B cell (primary cell): ENCODE results near the gene FARSB. TPM values are rescaled to one million over a fixed set of nuclear protein-coding genes. Genes with fewer than 3 reads are reported as not detected.

ENCODE experiments used
- ATAC-seq: fragments of 200-7000 bp; cut with Tn5 transposase; one replicate; pipeline ENCODE4 v1.10.0; 2021; ENCODE audit warnings: low read depth, mild to moderate bottlenecking, moderate number of reproducible peaks, moderate library complexity
- CTCF ChIA-PET: fragments of 350-600 bp; sonication (Branson Sonifier 250); formaldehyde crosslinking; loops from one replicate; lab custom pipeline; 2021; ENCODE audit warnings: antibody characterized with exemption, inconsistent platforms; lab: Charles Lee
- POLR2A ChIA-PET: fragments of 350-600 bp; sonication (Branson Sonifier 250); formaldehyde crosslinking; loops from one replicate; lab custom pipeline; 2021; ENCODE audit warnings: antibody characterized with exemption; lab: Charles Lee
- DNase-seq: peaks from one replicate; pipeline ENCODE4 v3.0.0; 2013
- H2AFZ ChIP-seq: 2 replicates; pipeline ENCODE4 v1.6.1; 2012; ENCODE audit warnings: mild to moderate bottlenecking, low read depth, low read length; ENCODE audit not compliant: insufficient read depth, poor library complexity, severe bottlenecking
- H3K27ac ChIP-seq, 2 donors: 1 replicate in 1 of 2; 2 replicates in 1 of 2; pipeline ENCODE4 v1.5.1; 2012 to 2013; ENCODE audit warnings: low read length in 2 of 2, mild to moderate bottlenecking in 2 of 2, moderate library complexity in 1 of 2
- H3K27me3 ChIP-seq, 4 experiments: fragments of 200-600 bp in 1 of 4; sonication (generic) in 1 of 4; replicated peaks in 1 of 4; 1 replicate in 2 of 4; 2 replicates in 2 of 4; pipeline versions ENCODE4 v1.6.1 to v1.7.0; 2013 to 2016; ENCODE audit warnings: low read length in 3 of 4, mild to moderate bottlenecking in 2 of 4, mixed read lengths in 1 of 4, moderate library complexity in 1 of 4; ENCODE audit not compliant: insufficient read depth in 4 of 4, control insufficient read depth in 3 of 4; ENCODE audit errors: control extremely low read depth in 1 of 4
- H3K36me3 ChIP-seq, 2 experiments: replicated peaks in 1 of 2; 1 replicate in 1 of 2; 2 replicates in 1 of 2; pipeline versions ENCODE4 v1.6.1 to v1.7.1; 2013; ENCODE audit warnings: low read length in 1 of 2; ENCODE audit not compliant: insufficient read depth in 2 of 2, control insufficient read depth in 1 of 2; ENCODE audit errors: control extremely low read depth in 1 of 2, extremely low read depth in 1 of 2
- H3K4me1 ChIP-seq, 2 donors: fragments of 200-600 bp in 1 of 2; sonication (generic) in 1 of 2; 1 replicate in 1 of 2; 2 replicates in 1 of 2; pipeline versions ENCODE4 v1.5.1 to v1.6.1; 2013 to 2017; ENCODE audit warnings: low read length in 2 of 2; ENCODE audit not compliant: control insufficient read depth in 2 of 2, insufficient read depth in 2 of 2
- H3K4me2 ChIP-seq: replicated peaks from 2 replicates; pipeline ENCODE3; 2012; ENCODE audit warnings: mild to moderate bottlenecking, low read depth, low read length; ENCODE audit not compliant: poor library complexity, severe bottlenecking
- H3K4me3 ChIP-seq, 5 experiments: fragments of 200-600 bp in 1 of 5; sonication (generic) in 1 of 5; 1 replicate in 3 of 5; 2 replicates in 2 of 5; pipeline versions ENCODE4 v1.5.1 to v1.7.0; 2011 to 2016; ENCODE audit warnings: low read length in 4 of 5, mild to moderate bottlenecking in 4 of 5, low read depth in 2 of 5, control low read depth in 1 of 5, moderate library complexity in 1 of 5; ENCODE audit not compliant: insufficient read depth in 1 of 5; ENCODE audit errors: control extremely low read depth in 1 of 5, extremely low read depth in 1 of 5
- H3K79me2 ChIP-seq: fragments of 200-600 bp; sonication (generic); one replicate; pipeline ENCODE4 v1.6.0; 2016; ENCODE audit warnings: low read length; ENCODE audit not compliant: control insufficient read depth, insufficient read depth
- H3K9ac ChIP-seq: fragments of 200-600 bp; sonication (generic); 2 replicates; pipeline ENCODE4 v1.6.1; 2017; ENCODE audit warnings: mild to moderate bottlenecking, low read length, moderate library complexity
- H3K9me3 ChIP-seq, 3 donors: one replicate each; pipeline versions ENCODE4 v1.6.1 to v1.7.1; 2013; ENCODE audit warnings: low read length in 2 of 3; ENCODE audit not compliant: control insufficient read depth in 2 of 3, insufficient read depth in 1 of 3; ENCODE audit errors: control extremely low read depth in 1 of 3
- H4K20me1 ChIP-seq: 2 replicates; pipeline ENCODE4 v1.6.0; 2012; ENCODE audit warnings: mild to moderate bottlenecking, low read length; ENCODE audit not compliant: insufficient read depth, control insufficient read depth, poor library complexity, severe bottlenecking
- H3K27ac Mint-ChIP-seq: one replicate; pipeline ENCODE4 v1.8.0; 2021; ENCODE audit warnings: mixed read lengths
- H3K27me3 Mint-ChIP-seq: one replicate; pipeline ENCODE4 v1.8.0; 2021; ENCODE audit warnings: mixed read lengths
- H3K4me1 Mint-ChIP-seq: one replicate; pipeline ENCODE4 v1.8.0; 2021; ENCODE audit warnings: mixed read lengths
- H3K4me3 Mint-ChIP-seq: one replicate; pipeline ENCODE4 v1.8.0; 2021; ENCODE audit warnings: mixed read lengths
- H3K9me3 Mint-ChIP-seq: one replicate; pipeline ENCODE4 v1.8.0; 2022; ENCODE audit warnings: mixed read lengths; ENCODE audit not compliant: insufficient read depth
- CTCF ChIP-seq: fragments of 200-600 bp; IDR thresholded peaks from one replicate; pipeline ENCODE4 v1.8.0; 2022; ENCODE audit warnings: antibody characterized with exemption, mild to moderate bottlenecking
- EZH2 ChIP-seq: IDR thresholded peaks from 2 replicates; pipeline ENCODE4 v1.6.1; 2012; ENCODE audit warnings: borderline replicate concordance, low read depth, mild to moderate bottlenecking, moderate library complexity, low read length; ENCODE audit not compliant: insufficient read depth, poor library complexity, severe bottlenecking
- WGBS: methylation state at CpG from one replicate; pipeline ENCODE4 v1.1.5; 2013; ENCODE audit warnings: missing lambda C conversion rate; ENCODE audit not compliant: insufficient coverage; 5-methylcytosine and 5-hydroxymethylcytosine counted together
- intact Hi-C: fragments of 100-400 bp; cut with micrococcal nuclease; formaldehyde crosslinking; loops from one replicate; pipeline ENCODE4 v1.10.0; 2022
- polyA plus RNA-seq: library from polyadenylated mRNA; depleted of rRNA; stranded (reverse); fragments of >200 nt; gene quantifications from 2 replicates; pipeline ENCODE4 v1.2.3, GENCODE V29; 2012
- total RNA-seq, 2 donors: library from RNA; stranded (reverse); fragments of 120-200 nt in 1 of 2; gene quantifications; 1 replicate in 1 of 2; 2 replicates in 1 of 2; pipeline versions ENCODE4 v1.2.3 to v1.2.4, GENCODE V29; 2013 to 2022

The FARSB gene
- total and polyA plus RNA-seq, 2 donors (not counting 1 experiment from before 2014, with no cell fraction given): 9.2 to 10.2 TPM

- Histone ChIP-seq H3K79me2 (peaks cover 74% of the 10 kb centered on the region), H3K4me1 (peaks cover 21 to 26% of the 10 kb centered on the region in 2 donors), H3K9ac (no peak overlapping the region), H3K9me3 (no peaks in the 10 kb centered on the region), H3K4me2 (no peak overlapping the region), H3K27me3 (no peaks in the 10 kb centered on the region), H3K36me3 (peaks cover 3 to 9% of the 10 kb centered on the region in 2 experiments), H3K27ac (no peak overlapping the region), H2AFZ (no peak overlapping the region), H3K4me3 (no peak overlapping the region), H4K20me1 (peaks cover 43% of the 10 kb centered on the region)
- no peak overlapping the region for H3K27ac Mint-ChIP-seq
- H3K4me3 Mint-ChIP-seq: no peak overlapping the region
- DNase-seq (no peak), ATAC-seq (no peak)
- WGBS: 0% methylated on average over 1 of the region's 8 CpGs
- TF ChIP-seq EZH2: no peak
- no peak for TF ChIP-seq CTCF
- peaks cover 46% of the 10 kb centered on the region for H3K4me1 Mint-ChIP-seq
- ChIA-PET CTCF (interaction anchor here (1.0 kb wide), 1 partner anchor 38 kb away, joined by 3 read pairs; no protein-coding TSS in a partner anchor), POLR2A (no interaction called here)
- intact Hi-C loops: loop anchor here (10.0 kb wide), 2 partner anchors 1302 to 1932 kb away; partner anchors contain the start of genes CUL3 and MRPL44
- no peaks in the 10 kb centered on the region for H3K27me3 Mint-ChIP-seq
- no peaks in the 10 kb centered on the region for H3K9me3 Mint-ChIP-seq
Measured at GRCh38 chr2:222652491-222653255, 3.2 kb downstream of the FARSB start.
